ENCODE data around the gene HDDC3.

The HDDC3 gene

DNA sequence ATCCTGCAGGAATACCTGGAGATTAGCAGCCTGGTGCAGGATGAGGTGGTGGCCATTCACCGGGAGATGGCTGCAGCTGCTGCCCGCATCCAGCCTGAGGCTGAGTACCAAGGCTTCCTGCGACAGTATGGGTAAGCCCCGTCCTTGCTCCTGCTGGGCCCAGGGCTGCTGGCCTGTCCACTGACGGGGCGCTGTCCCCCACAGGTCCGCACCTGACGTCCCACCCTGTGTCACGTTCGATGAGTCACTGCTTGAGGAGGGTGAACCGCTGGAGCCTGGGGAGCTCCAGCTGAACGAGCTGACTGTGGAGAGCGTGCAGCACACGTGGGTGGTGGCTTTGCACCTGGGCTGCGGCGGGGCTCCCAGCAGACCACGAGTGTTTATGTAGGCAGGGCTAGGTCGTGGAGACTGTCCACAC lies 43.0 kb downstream of the HDDC3 start:
- DNase-seq: no peak

- DNase-seq: no peak
These were observed 45.3 kb downstream of the HDDC3 start for GRCh38 chr15:90887037-90887481.

- no peak for DNase-seq
These were observed 46.1 kb downstream of the HDDC3 start for GRCh38 chr15:90886291-90886614.

DNA sequence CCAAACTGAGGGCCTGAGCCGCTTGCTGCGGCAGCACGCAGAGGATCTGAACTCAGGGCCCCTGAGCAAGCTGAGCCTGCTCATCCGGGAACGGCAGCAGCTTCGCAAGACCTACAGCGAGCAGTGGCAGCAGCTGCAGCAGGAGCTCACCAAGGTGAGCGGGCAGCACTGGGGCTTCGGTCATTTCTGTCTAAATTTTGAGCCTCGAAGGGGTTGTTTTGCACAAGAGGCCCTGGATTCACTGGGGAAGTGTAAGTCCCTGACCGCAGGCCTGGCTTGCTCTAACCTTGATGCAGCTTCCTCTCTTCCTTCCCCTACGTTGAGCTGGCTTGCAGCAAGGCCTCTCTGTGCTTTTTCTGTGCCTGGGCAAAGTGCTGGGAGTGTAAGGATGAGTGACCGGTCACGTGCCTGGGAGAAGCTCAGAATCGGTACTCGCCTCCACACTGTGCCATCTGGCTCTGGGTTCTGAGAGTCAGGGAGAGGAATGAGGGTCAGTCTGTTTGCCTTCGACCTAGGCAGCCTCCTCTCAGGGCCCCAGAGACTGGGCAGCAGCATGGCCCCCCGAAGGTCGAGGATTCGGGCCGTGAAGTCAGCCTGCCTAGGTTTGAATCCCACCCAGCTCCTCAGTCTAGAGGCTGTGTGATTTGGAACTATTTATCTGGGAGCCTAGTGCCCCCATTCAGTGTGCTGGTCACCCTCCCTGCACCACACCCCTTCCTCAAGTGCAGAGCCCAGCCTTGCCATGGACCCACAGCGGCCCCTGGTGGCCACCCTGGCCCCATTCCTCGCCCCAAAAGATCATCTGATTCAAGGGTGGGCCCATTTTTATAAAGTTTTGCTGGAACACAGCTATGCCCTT lies 46.7 kb downstream of the HDDC3 start:
- DNase-seq: peak; percentile 84

- DNase-seq: no peak
These were observed 47.5 kb downstream of the HDDC3 start for GRCh38 chr15:90884719-90885431.

- DNase-seq: no peak
These were observed 48.2 kb downstream of the HDDC3 start, which contains the start of gene FES for GRCh38 chr15:90883976-90884718. Gene FES, plus strand, starts transcription at chr15:90884504. Its CDS starts 542 bp downstream, at chr15:90885046.

DNA sequence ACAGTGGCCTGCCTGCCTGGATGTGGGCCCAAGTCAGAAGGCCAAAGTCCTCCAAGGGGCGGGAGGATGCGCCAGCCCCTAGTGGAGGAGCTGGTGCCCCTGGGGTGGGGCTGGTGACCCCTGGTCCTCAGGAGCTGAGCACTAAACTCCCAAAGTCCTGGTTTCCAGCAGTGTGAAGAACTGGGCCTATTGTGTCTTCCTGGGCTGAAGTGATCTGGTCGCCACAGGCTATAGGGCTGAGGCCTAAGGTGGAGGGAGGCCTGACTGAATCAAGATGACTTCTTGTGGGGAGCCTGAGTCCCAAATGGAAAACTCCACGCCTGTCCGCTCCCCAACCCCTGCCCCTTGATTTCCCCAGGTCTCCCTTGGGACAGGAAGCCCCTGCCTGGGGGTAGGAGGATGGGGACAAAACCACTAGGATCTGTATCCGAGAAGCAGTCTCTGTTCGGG lies 48.8 kb downstream of the HDDC3 start:
- DNase-seq: no peak

GRCh38 chr15:90882781-90883525 lies 49.4 kb downstream of the HDDC3 start:
- DNase-seq: no peak

GRCh38 chr15:90881978-90882721 lies 50.2 kb downstream of the HDDC3 start:
- DNase-seq: no peak

GRCh38 chr15:90881181-90881977 lies 51.0 kb downstream of the HDDC3 start:
- no peak for DNase-seq

GRCh38 chr15:90880381-90881145 lies 51.8 kb downstream of the HDDC3 start:
- DNase-seq: no peak

All from activated CD4-positive, alpha-beta T cell treated with anti-CD3 and anti-CD28 coated beads, Interleukin-2, amount 50 U/mL, for 16 hours (primary cell).